H1 (cell line): ENCODE data around the gene PDZD4. TPM values are rescaled to one million over a fixed set of nuclear protein-coding genes. Genes with fewer than 3 reads are reported as not detected.

Source experiments
- CHD2 ChIP-seq: IDR thresholded peaks from 2 replicates; pipeline ENCODE4 v1.6.1; 2012; ENCODE audit warnings: low read length, improper control_type of control experiment
- HDAC2 ChIP-seq, 2 experiments: fragments of 300-600 bp in 1 of 2; sonication (generic) in 1 of 2; IDR thresholded peaks; 2 replicates each; pipeline ENCODE4 v1.6.1; 2011 to 2012; ENCODE audit warnings: low read depth in 2 of 2, low read length in 2 of 2, mild to moderate bottlenecking in 2 of 2, moderate library complexity in 2 of 2, borderline replicate concordance in 1 of 2, inconsistent platforms in 1 of 2
- MAFK ChIP-seq: IDR thresholded peaks from 2 replicates; pipeline ENCODE4 v1.6.1; 2012; ENCODE audit warnings: low read depth, mild to moderate bottlenecking, improper control_type of control experiment, low read length
- PHF8 ChIP-seq: fragments of 200-600 bp; sonication (generic); conservative IDR thresholded peaks from 2 replicates; pipeline ENCODE4 v1.7.1; 2012; ENCODE audit warnings: low read depth, mild to moderate bottlenecking, inconsistent platforms, low read length, moderate library complexity
- RNF2 ChIP-seq: fragments of 200-900, 300-1000 bp; sonication (generic); IDR thresholded peaks from 2 replicates; pipeline ENCODE4 v1.7.1; 2016; ENCODE audit warnings: borderline replicate concordance, low read depth, mild to moderate bottlenecking, antibody characterized with exemption, low read length; ENCODE audit not compliant: poor library complexity, severe bottlenecking; ENCODE audit errors: missing control alignments
- RXRA ChIP-seq: IDR thresholded peaks from 2 replicates; pipeline ENCODE4 v1.6.1; 2011; ENCODE audit warnings: low read depth, mild to moderate bottlenecking, low read length, moderate library complexity; ENCODE audit not compliant: insufficient read depth
- SIN3A ChIP-seq, 2 experiments: IDR thresholded peaks in 1 of 2; conservative IDR thresholded peaks in 1 of 2; 2 replicates each; pipeline ENCODE4 v1.6.1; 2011 to 2012; ENCODE audit warnings: low read length in 2 of 2, improper control_type of control experiment in 1 of 2, low read depth in 1 of 2, mild to moderate bottlenecking in 1 of 2
- SP1 ChIP-seq: IDR thresholded peaks from 2 replicates; pipeline ENCODE4 v1.6.1; 2011; ENCODE audit warnings: low read depth, low read length
- SP2 ChIP-seq: IDR thresholded peaks from 2 replicates; pipeline ENCODE4 v1.6.1; 2012; ENCODE audit warnings: mild to moderate bottlenecking, low read length, inconsistent platforms
- TAF7 ChIP-seq: optimal IDR thresholded peaks from 2 replicates; pipeline ENCODE3; 2011; ENCODE audit warnings: low read depth, mild to moderate bottlenecking, inconsistent platforms, low read length, moderate library complexity, borderline replicate concordance
- TCF12 ChIP-seq: IDR thresholded peaks from 2 replicates; pipeline ENCODE4 v1.6.1; 2011; ENCODE audit warnings: low read depth, mild to moderate bottlenecking, low read length
- polyA plus RNA-seq, 7 experiments: library from polyadenylated mRNA; depleted of rRNA in 3 of 7; stranded (reverse) in 5 of 7; unstranded in 2 of 7; fragments of >200 nt in 5 of 7; fragments of 200-250 nt in 2 of 7; gene quantifications; 1 replicate in 5 of 7; 2 replicates in 1 of 7; 4 replicates in 1 of 7; pipeline versions ENCODE4 v1.2.1 to v1.2.3, GENCODE V29; 2011 to 2013; ENCODE audit warnings: missing spikeins in 2 of 7, mixed read lengths in 2 of 7
- total RNA-seq: library from RNA; stranded (reverse); fragmentation: NEBNext Ultra II Directional; extraction: Animal tissue kit (Norgen Biotek cat#: 25700); gene quantifications from 2 replicates; pipeline ENCODE4 v1.2.1, GENCODE V29; 2021
- TF ChIP-seq, protein P1 (sequence below): IDR thresholded peaks from 2 replicates; pipeline ENCODE4 v1.6.1; 2012; ENCODE audit warnings: inconsistent platforms
- TF ChIP-seq, protein P2 (sequence below): IDR thresholded peaks from 2 replicates; pipeline ENCODE4 v1.6.1; 2012; ENCODE audit warnings: inconsistent platforms
- TF ChIP-seq, protein P3 (sequence below), 3 experiments: IDR thresholded peaks; 1 replicate in 2 of 3; 2 replicates in 1 of 3; pipeline versions ENCODE4 v1.5.1 to v1.6.1; 2011; ENCODE audit warnings: low read length in 3 of 3, mild to moderate bottlenecking in 3 of 3, inconsistent platforms in 2 of 3, low read depth in 1 of 3, moderate library complexity in 1 of 3; ENCODE audit not compliant: insufficient read depth in 1 of 3; ENCODE audit errors: control extremely low read depth in 1 of 3

PDZD4 gene
- total and polyA plus RNA-seq, 2 of the 8 experiments (the other 6 are each of a cell fraction or from before 2014, with no cell fraction given), result 45.8 to 169 TPM

DNA sequence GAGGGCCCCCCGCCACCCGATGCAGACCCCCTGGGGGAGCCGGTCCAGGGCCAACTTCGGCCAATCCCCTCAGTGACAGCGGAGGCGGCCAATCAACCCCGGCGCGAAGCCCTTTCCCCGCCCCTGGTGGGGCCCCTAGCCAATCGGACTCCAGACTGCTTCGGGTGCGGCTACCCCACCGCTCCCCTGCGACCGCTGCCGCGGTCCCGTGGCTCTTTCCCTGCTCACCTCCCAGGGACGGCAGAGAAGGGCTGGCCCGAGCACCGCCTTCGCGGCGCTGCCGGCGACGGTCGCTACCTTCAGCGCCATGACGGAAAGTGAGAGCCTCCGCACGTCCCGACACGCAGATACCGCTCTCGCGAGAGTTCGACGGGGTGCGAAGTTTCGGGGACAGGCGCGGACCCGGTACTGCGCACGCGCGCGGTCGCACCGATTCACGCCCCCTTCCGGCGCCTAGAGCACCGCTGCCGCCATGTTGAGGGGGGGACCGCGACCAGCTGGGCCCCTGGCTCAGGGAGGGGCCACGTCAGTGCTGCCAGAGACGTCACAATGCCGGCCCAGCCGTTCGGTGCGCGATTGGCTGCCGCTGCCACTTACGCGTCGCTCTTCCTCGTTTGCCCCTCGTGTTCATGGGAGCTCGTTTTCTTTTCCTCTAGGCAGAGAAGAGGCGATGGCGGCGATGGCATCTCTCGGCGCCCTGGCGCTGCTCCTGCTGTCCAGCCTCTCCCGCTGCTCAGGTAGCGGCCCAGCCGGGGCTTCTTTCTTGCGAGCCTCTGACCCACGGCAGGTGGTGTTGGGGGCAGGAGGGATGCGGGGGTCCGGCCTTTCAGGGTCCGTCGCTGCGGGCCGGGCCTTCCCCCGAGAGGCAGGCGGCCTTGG is 36.1 kb downstream of the PDZD4 start, which contains the start of the genes IDH3G and SSR4 (continued):
- TF ChIP-seq RNF2 (no peak), RXRA (no peak), PHF8 (peak; percentile 67), SP1 (peak; percentile 83), CHD2 (peak; percentile 94), MAFK (no peak), TAF7 (peak; percentile 55), SIN3A (conservative IDR thresholded peaks at IDR 0.05 in 1 of 2, IDR thresholded peaks at IDR 0.05 in 1 of 2; ENCODE audit: low read depth in 1 of 2, low read length in 2 of 2) (peak; percentile 43 to 95; a peak in 2 of 4 replicates), SP2 (peak; percentile 54), HDAC2 (IDR thresholded peaks at IDR 0.05; ENCODE audit: borderline replicate concordance in 1 of 2, low read depth in 2 of 2, low read length in 2 of 2) (0 out of 4 replicates have a peak, but pooled peaks of 1 of the 2 experiments have one; percentile 41), TCF12 (0 out of 2 replicates have a peak, but pooled peaks have one; percentile 10)
- TF ChIP-seq, protein P1, sequence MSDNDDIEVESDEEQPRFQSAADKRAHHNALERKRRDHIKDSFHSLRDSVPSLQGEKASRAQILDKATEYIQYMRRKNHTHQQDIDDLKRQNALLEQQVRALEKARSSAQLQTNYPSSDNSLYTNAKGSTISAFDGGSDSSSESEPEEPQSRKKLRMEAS, result peak; percentile 82
- TF ChIP-seq, protein P2, sequence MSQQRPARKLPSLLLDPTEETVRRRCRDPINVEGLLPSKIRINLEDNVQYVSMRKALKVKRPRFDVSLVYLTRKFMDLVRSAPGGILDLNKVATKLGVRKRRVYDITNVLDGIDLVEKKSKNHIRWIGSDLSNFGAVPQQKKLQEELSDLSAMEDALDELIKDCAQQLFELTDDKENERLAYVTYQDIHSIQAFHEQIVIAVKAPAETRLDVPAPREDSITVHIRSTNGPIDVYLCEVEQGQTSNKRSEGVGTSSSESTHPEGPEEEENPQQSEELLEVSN, result peak; percentile 50; the same call in 1 of the 2 replicates
- TF ChIP-seq, protein P3, sequence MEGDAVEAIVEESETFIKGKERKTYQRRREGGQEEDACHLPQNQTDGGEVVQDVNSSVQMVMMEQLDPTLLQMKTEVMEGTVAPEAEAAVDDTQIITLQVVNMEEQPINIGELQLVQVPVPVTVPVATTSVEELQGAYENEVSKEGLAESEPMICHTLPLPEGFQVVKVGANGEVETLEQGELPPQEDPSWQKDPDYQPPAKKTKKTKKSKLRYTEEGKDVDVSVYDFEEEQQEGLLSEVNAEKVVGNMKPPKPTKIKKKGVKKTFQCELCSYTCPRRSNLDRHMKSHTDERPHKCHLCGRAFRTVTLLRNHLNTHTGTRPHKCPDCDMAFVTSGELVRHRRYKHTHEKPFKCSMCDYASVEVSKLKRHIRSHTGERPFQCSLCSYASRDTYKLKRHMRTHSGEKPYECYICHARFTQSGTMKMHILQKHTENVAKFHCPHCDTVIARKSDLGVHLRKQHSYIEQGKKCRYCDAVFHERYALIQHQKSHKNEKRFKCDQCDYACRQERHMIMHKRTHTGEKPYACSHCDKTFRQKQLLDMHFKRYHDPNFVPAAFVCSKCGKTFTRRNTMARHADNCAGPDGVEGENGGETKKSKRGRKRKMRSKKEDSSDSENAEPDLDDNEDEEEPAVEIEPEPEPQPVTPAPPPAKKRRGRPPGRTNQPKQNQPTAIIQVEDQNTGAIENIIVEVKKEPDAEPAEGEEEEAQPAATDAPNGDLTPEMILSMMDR (IDR thresholded peaks at IDR 0.05; ENCODE audit: control extremely low read depth in 1 of 3, insufficient read depth in 1 of 3, low read depth in 1 of 3, low read length in 3 of 3), result peak in 1 of 3 experiments; percentile 26; a peak in 1 of 4 replicates
